RWPE2 (cell line): Measurements from ENCODE around the gene KLC3.

Experiments used
- ATAC-seq: fragments of 200-7000 bp; cut with Tn5 transposase; 3 replicates; pipeline ENCODE4 v1.9.1; 2021; ENCODE audit warnings: low read depth
- DNase-seq: peaks from one replicate; pipeline ENCODE4 v3.0.0-alpha.2; 2020; ENCODE audit warnings: low spot score
- H3K27ac ChIP-seq: fragments of 450-650 bp; 2 replicates; pipeline ENCODE4 v1.5.1; 2017; ENCODE audit warnings: mild to moderate bottlenecking; ENCODE audit not compliant: poor library complexity, severe bottlenecking
- H3K27me3 ChIP-seq: fragments of 250-450 bp; sonication (Bioruptor Pico); 2 replicates; pipeline ENCODE4 v1.5.1; 2021; ENCODE audit warnings: mild to moderate bottlenecking, moderate library complexity; ENCODE audit not compliant: insufficient read depth, poor library complexity, severe bottlenecking
- H3K36me3 ChIP-seq: fragments of 250-450 bp; sonication (Bioruptor Pico); 2 replicates; pipeline ENCODE4 v1.5.1; 2020; ENCODE audit warnings: low read depth, mild to moderate bottlenecking, moderate library complexity
- H3K4me1 ChIP-seq: fragments of 250-450 bp; sonication (Bioruptor Pico); 2 replicates; pipeline ENCODE4 v1.5.1; 2021; ENCODE audit warnings: mild to moderate bottlenecking, moderate library complexity; ENCODE audit not compliant: insufficient read depth, poor library complexity, severe bottlenecking
- H3K4me3 ChIP-seq: fragments of 250-450 bp; sonication (Bioruptor Pico); 2 replicates; pipeline ENCODE4 v1.5.1; 2021; ENCODE audit warnings: mild to moderate bottlenecking, moderate library complexity; ENCODE audit not compliant: severe bottlenecking
- H3K9me3 ChIP-seq: fragments of 250-450 bp; sonication (Bioruptor Pico); 2 replicates; pipeline ENCODE4 v1.5.1; 2021; ENCODE audit warnings: mild to moderate bottlenecking, moderate library complexity; ENCODE audit not compliant: severe bottlenecking
- CTCF ChIP-seq: fragments of 450-650 bp; IDR thresholded peaks from one replicate; pipeline ENCODE4 v1.5.1; 2017; ENCODE audit warnings: mild to moderate bottlenecking, moderate library complexity; ENCODE audit not compliant: poor library complexity, severe bottlenecking

The KLC3 gene

GRCh38 chr19:45368127-45368526 lies 27.6 kb downstream of the KLC3 start:
- no peaks in the 10 kb centered on the region for H3K27me3 ChIP-seq
- H3K36me3 ChIP-seq, result peaks cover 57% of the 10 kb centered on the region
- ATAC-seq, result no peak
- no peak for DNase-seq
- TF ChIP-seq CTCF, result no peak
- H3K9me3 ChIP-seq, result no peaks in the 10 kb centered on the region
- H3K4me1 ChIP-seq, result peaks cover 6% of the 10 kb centered on the region
- no peak overlapping the region for H3K4me3 ChIP-seq
- peak overlapping the region; percentile 99 for H3K27ac ChIP-seq

GRCh38 chr19:45368737-45369340 lies 28.3 kb downstream of the KLC3 start:
- no peak overlapping the region for H3K4me3 ChIP-seq
- ATAC-seq, result 0 out of 3 replicates have a peak, but pooled peaks have one; percentile 3

GRCh38 chr19:45370410-45371204 lies 30.1 kb downstream of the KLC3 start, which contains the start of gene ERCC2:
Gene ERCC2 (minus strand): TSS chr19:45370573. CDS start chr19:45370540, 33 bp downstream.
- H3K4me1 ChIP-seq, result peaks cover 7% of the 10 kb centered on the region
- TF ChIP-seq CTCF, result no peak
- peak; percentile 97 for ATAC-seq
- peak; percentile 97 for DNase-seq
- no peaks in the 10 kb centered on the region for H3K9me3 ChIP-seq
- H3K36me3 ChIP-seq, result peaks cover 38% of the 10 kb centered on the region
- H3K4me3 ChIP-seq, result peak within 1 kb of the TSS; percentile 57
- no peaks in the 10 kb centered on the region for H3K27me3 ChIP-seq
- peak within 1 kb of the TSS; percentile 99 for H3K27ac ChIP-seq

More at GRCh38 chr19:45368737-45369340, 28.3 kb downstream of the KLC3 start:
- Histone ChIP-seq H3K36me3 (peaks cover 50% of the 10 kb centered on the region), H3K27me3 (no peaks in the 10 kb centered on the region), H3K9me3 (no peaks in the 10 kb centered on the region), H3K4me1 (peaks cover 6% of the 10 kb centered on the region), H3K27ac (peak overlapping the region; percentile 99)
- no peak for DNase-seq
- no peak for TF ChIP-seq CTCF

GRCh38 chr19:45376045-45376724 lies 35.6 kb downstream of the KLC3 start:
- DNase-seq (no peak), ATAC-seq (peak; percentile 78)
- Histone ChIP-seq H3K9me3 (no peaks in the 10 kb centered on the region), H3K27me3 (no peaks in the 10 kb centered on the region), H3K36me3 (peaks cover 22% of the 10 kb centered on the region), H3K27ac (peak overlapping the region; percentile 99), H3K4me1 (peaks cover 20% of the 10 kb centered on the region), H3K4me3 (no peak overlapping the region)
- TF ChIP-seq CTCF, result no peak
